ENCODE results near the gene MRPL27.

Gene MRPL27

GRCh38 chr17:50319306-50320004, 53.5 kb downstream of the MRPL27 start:
- 0 out of 2 replicates have a peak, but pooled peaks cover 1% of the 10 kb centered on the region for H3K9me3 ChIP-seq
- no peaks in the 10 kb centered on the region for H3K4me1 ChIP-seq
- H3K4me3 ChIP-seq (ENCODE audit: low read depth, low read length): no peak overlapping the region
- TF ChIP-seq, protein P1, sequence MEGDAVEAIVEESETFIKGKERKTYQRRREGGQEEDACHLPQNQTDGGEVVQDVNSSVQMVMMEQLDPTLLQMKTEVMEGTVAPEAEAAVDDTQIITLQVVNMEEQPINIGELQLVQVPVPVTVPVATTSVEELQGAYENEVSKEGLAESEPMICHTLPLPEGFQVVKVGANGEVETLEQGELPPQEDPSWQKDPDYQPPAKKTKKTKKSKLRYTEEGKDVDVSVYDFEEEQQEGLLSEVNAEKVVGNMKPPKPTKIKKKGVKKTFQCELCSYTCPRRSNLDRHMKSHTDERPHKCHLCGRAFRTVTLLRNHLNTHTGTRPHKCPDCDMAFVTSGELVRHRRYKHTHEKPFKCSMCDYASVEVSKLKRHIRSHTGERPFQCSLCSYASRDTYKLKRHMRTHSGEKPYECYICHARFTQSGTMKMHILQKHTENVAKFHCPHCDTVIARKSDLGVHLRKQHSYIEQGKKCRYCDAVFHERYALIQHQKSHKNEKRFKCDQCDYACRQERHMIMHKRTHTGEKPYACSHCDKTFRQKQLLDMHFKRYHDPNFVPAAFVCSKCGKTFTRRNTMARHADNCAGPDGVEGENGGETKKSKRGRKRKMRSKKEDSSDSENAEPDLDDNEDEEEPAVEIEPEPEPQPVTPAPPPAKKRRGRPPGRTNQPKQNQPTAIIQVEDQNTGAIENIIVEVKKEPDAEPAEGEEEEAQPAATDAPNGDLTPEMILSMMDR (IDR thresholded peaks at IDR 0.05; ENCODE audit: low read depth, low read length): no peak
- no peak for DNase-seq
- peaks cover 3% of the 10 kb centered on the region for H3K27me3 ChIP-seq
- H3K36me3 ChIP-seq: no peaks in the 10 kb centered on the region

DNA sequence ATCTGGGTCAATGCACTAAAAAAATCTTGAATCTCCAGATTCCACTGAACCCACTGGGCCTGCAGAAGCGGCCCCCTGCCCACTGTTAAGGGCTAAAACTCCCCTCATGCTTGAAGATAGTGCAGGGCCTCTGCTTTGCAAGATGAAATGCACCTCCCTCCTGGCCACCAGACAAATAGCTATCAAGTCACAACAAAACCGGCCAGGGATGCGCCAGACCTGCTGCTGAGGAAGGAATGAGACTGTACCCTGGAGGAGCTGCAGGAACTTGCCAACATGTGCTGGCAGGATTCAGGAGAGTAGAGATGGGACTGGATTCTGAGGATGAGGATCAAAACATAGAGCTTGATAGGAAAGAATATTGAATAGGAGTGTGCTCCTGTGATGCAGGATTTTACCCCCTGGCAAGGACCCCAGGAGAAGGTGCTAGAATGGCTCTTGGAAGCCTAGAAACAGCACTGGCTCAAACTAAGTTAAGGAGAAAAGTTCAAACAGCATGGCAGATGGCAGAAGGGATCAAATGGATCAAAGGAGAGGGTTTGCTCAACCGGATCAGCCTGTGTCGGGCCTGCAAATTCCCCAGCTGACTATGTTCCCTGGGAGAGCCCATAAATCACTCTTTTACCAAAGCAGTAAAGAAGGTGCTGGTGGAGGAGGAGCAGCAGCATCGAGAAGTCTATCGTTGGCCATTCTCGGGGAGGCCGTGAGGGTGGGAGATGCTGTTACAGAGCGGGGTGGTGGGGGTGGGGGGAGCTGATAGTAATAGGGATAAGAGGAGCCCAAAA, 54.3 kb downstream of the MRPL27 start:
- no peaks in the 10 kb centered on the region for H3K4me1 ChIP-seq
- H3K9me3 ChIP-seq: 0 out of 2 replicates have a peak, but pooled peaks cover 2% of the 10 kb centered on the region
- TF ChIP-seq, protein P1 (IDR thresholded peaks at IDR 0.05; ENCODE audit: low read depth, low read length): no peak
- no peak for DNase-seq
- H3K4me3 ChIP-seq (ENCODE audit: low read depth, low read length): no peak overlapping the region
- no peaks in the 10 kb centered on the region for H3K36me3 ChIP-seq
- peaks cover 9% of the 10 kb centered on the region for H3K27me3 ChIP-seq

All from BE2C (cell line).